ENCODE data around the gene ACAP3. TPM values are rescaled to one million over a fixed set of nuclear protein-coding genes. Genes with fewer than 3 reads are reported as not detected.

The ACAP3 gene
- total and polyA plus RNA-seq, 2 donors (not counting 3 experiments of a cell fraction or from before 2014, with no cell fraction given) = 27.8 to 39.0 TPM

DNA sequence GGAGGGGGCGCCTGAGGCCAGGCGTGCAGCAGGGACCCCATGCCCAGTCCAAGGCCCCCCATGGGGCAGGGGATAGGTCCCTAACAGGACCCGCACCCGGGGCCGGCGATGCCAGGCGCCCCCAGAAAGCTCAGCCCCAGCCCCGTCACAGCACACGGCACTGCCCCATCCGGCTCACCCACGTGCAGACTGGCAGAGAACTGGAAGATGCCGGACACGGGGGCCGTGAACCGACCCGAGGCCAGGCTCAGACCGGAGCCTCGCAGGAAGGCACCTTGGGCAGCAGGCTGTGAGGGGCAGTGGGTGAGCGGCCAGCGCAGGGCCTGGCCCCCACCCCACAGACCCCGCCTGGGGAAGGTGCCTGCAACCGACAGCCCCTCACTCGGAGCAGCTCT lies 64.5 kb downstream of the ACAP3 start:
- DNase-seq (ENCODE audit: low read depth, low spot score) = no peak
- H4K20me1 ChIP-seq (replicated peaks; ENCODE audit: control insufficient read depth, extremely low read depth, insufficient read depth, low read length) = no peaks in the 10 kb centered on the region
- H3K9me3 ChIP-seq (replicated peaks; ENCODE audit: control insufficient read depth, insufficient read depth, low read length) = no peaks in the 10 kb centered on the region
- intact Hi-C loops (cut with micrococcal nuclease) (no loop called here), dilution Hi-C loops (cut with MboI; ENCODE audit: extremely low pct_ligation_motif_present, low sequenced_read_pairs) (no loop called here)
- H3K4me3 ChIP-seq (replicated peaks in 1 of 3; ENCODE audit: insufficient read depth in 1 of 3, low read depth in 1 of 3, low read length in 3 of 3) = no peak overlapping the region
- no peaks in the 10 kb centered on the region for H3K79me2 ChIP-seq (ENCODE audit: control insufficient read depth, insufficient read depth, low read length)
- H3K4me1 ChIP-seq (ENCODE audit: control insufficient read depth, extremely low read depth, insufficient read depth, low read length) = no peaks in the 10 kb centered on the region
- H3K27me3 ChIP-seq (ENCODE audit: control insufficient read depth in 2 of 2, insufficient read depth in 2 of 2, low read length in 2 of 2) = peaks cover 10 to 14% of the 10 kb centered on the region in 2 experiments
- no TSS peak for BruUV-seq (replicated peaks)
- no peak overlapping the region for H3K9ac ChIP-seq (replicated peaks; ENCODE audit: extremely low read depth, insufficient read depth, low read length)
- POLR2A ChIA-PET = no interaction called here
- CTCF ChIA-PET = no interaction called here
- no peak overlapping the region for H2AFZ ChIP-seq (ENCODE audit: low read depth, low read length)
- no peaks in the 10 kb centered on the region for H3K36me3 ChIP-seq (ENCODE audit: control insufficient read depth in 2 of 2, extremely low read depth in 1 of 2, insufficient read depth in 2 of 2, low read length in 2 of 2)
- H3K9me1 ChIP-seq (replicated peaks; ENCODE audit: control insufficient read depth, extremely low read depth, insufficient read depth, low read length) = no peaks in the 10 kb centered on the region
- no peak for FAIRE-seq
- TF ChIP-seq POLR2A (IDR thresholded peaks at IDR 0.05; ENCODE audit: low read depth, low read length) = no peak
- TF ChIP-seq, protein P1, sequence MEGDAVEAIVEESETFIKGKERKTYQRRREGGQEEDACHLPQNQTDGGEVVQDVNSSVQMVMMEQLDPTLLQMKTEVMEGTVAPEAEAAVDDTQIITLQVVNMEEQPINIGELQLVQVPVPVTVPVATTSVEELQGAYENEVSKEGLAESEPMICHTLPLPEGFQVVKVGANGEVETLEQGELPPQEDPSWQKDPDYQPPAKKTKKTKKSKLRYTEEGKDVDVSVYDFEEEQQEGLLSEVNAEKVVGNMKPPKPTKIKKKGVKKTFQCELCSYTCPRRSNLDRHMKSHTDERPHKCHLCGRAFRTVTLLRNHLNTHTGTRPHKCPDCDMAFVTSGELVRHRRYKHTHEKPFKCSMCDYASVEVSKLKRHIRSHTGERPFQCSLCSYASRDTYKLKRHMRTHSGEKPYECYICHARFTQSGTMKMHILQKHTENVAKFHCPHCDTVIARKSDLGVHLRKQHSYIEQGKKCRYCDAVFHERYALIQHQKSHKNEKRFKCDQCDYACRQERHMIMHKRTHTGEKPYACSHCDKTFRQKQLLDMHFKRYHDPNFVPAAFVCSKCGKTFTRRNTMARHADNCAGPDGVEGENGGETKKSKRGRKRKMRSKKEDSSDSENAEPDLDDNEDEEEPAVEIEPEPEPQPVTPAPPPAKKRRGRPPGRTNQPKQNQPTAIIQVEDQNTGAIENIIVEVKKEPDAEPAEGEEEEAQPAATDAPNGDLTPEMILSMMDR (IDR thresholded peaks at IDR 0.05; ENCODE audit: extremely low read depth in 1 of 2, insufficient read depth in 1 of 2, low read depth in 1 of 2, low read length in 2 of 2) = no peak
- TF ChIP-seq POLR2AphosphoS5 (IDR thresholded peaks at IDR 0.05; ENCODE audit: insufficient read depth, low read depth, low read length) = no peak
- TF ChIP-seq, protein P2, sequence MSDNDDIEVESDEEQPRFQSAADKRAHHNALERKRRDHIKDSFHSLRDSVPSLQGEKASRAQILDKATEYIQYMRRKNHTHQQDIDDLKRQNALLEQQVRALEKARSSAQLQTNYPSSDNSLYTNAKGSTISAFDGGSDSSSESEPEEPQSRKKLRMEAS (IDR thresholded peaks at IDR 0.05; ENCODE audit: insufficient read depth, insufficient read length) = no peak
- TF ChIP-seq JUN (IDR thresholded peaks at IDR 0.05; ENCODE audit: borderline replicate concordance, insufficient read depth, insufficient read length, low read depth) = no peak
- no peak for TF ChIP-seq GATA2 (IDR thresholded peaks at IDR 0.05; ENCODE audit: insufficient read depth, insufficient read length, low read depth, low read length)
- TF ChIP-seq MYC (IDR thresholded peaks at IDR 0.05; ENCODE audit: low read depth, low read length) = no peak
- TF ChIP-seq EZH2 (IDR thresholded peaks at IDR 0.05; ENCODE audit: borderline replicate concordance, low read depth, low read length, severe bottlenecking) = no peak
- TF ChIP-seq FOS (IDR thresholded peaks at IDR 0.05; ENCODE audit: borderline replicate concordance, insufficient read depth, low read length) = no peak
- no peak overlapping the region for H3K27ac ChIP-seq (ENCODE audit: insufficient read depth, low read depth, low read length)
- H3K4me2 ChIP-seq (ENCODE audit: insufficient read depth, low read length) = no peak overlapping the region

All from endothelial cell of umbilical vein (primary cell).